NCI-H748 (cell line): ENCODE results near the gene MLH1.
"Not testable (repeated sequence)": the region's sequence is repeated elsewhere in the genome, so short reads cannot be mapped to it uniquely, and the experiment has no call there.

Experiments
- DNase-seq: peaks from one replicate; lab custom pipeline; 2025; ENCODE audit not compliant: unreplicated experiment; lab: John Stamatoyannopoulos, UW

The MLH1 gene

DNA sequence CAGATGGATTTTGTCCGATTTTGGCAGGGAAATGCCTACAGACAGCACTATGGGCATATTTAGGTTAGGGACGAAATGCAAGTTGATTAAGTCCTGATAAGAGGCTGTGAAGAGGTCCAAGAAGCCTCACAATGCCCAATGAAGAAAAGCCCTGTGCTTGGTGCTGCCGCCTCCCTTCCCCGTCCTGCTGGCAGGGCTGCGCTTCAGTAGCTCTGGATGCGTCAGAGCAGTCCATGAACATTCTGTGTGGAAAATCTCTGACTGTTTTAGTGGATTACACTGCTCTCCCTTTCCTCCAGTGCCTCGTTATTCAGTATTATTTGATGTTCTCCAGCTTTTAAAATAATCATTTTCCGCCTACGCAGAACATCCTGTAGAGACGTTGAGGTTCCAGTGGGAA lies 39.6 kb downstream of the MLH1 start:
- DNase-seq: no peak

DNA sequence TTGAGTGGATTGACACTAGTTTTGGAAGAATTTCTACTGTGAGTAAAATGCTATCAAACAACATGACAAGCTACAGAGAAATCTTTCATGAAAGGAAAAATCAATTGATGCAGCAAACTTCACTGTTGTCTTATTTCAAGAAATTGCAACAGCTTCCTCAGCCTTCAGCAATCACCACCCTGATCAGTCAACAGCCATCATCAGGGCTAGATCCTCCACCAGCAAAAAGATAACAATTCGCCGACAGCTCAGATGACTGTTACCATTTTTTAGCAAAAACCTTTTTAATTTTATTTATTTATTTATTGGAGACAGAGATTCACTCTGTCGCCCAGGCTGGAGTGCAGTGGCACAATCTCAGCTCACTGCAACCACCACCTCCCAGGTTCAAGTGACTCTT lies 44.0 kb downstream of the MLH1 start:
- no peak for DNase-seq

DNA sequence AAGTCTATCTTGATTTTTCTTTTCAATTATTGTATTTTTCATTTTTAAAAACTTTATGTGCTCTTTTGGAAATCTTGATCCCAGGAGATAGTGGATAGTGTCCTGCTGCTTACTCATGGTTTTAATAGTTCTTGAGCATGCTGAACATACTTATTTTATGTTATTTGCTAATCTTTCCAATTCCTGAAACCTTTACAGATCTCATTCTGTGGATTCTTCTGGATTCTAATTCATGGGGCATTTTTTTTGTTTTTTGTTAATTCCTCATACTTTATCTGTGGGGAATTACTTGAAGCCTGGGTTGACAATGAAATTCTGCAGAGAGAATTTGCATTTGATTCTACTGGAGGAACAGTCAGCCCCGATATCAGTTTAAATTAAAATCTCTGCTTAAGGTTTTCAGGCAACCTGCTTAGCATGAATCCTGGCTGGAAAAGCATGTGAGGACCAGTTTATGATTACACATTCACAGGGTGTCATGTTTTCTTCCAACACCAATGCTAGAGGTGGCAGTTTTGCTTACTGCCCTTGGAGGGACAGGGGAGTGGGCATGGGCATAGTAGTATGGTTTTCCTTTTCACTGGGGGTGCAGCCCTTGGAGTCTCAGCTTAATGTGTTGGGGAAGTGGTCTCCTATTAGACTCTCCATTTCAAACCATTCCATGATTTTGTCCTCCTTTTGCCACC lies 46.0 kb downstream of the MLH1 start:
- no peak for DNase-seq

DNA sequence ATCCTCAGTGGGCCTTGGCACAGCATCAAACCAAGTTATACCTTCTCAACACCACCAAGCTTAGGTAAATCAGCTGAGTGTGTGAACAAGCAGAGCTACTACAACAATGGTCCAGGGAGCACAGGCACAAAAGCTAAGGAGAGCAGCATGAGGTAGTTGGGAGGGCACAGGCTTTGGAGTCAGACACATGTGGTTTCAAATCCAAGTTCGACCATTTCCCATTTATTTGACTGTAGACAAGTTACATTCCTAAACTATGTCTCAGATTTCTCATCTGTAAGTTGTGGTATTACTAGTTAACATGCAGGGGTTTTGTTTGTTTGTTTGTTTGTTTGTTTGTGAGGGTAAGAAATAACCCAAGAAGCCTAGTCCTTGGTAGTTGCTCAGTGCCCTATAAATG lies 46.9 kb downstream of the MLH1 start:
- DNase-seq: no peak

DNA sequence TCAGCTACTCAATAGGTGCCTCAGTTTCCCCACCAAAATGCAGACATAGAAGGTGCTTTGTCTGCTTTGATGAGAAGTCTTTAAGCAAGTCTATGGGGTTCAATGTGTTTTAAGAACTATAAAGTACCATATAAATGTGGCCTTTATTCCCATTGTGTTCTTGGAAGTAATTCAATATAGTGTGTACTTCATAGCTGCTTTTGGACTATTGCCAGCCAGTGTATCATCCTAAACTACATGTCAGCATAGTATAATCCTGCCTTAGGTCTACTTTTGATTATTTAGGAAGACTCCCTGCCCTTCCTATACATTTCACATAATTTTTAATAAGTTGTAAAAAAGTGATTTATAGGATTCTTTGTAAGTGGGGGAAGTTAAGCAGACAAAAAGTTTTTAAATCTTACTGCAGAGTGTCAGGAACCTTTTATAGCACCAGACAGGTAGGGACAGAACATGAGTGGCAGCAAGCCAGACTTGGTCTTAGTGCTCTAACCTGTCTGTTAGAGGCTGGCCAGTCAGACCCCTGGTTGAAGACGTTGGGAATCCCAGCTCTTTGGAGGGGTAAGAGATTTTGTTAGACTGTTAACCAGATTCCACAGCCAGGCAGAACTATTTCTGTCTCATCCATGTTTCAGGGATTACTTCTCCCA lies 48.4 kb downstream of the MLH1 start:
- no peak for DNase-seq

DNA sequence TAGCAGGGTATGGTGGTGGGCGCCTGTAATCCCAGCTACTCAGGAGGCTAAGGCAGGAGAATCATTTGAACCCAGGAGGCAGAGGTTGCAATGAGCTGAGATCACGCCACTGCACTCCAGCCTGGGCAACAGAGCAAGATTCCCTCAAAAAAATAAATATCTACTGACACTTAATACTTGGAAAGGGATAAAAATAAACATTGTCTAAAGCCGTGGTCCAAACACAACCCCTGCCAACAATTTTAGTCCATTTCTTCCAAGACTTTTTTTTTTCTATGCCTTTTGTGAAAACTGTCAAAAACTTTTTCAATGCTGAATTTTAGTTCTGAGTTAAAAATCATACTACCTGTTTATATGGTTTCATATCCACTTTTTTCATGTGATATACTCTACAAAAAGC lies 49.4 kb downstream of the MLH1 start:
- DNase-seq: not testable (repeated sequence)

DNA sequence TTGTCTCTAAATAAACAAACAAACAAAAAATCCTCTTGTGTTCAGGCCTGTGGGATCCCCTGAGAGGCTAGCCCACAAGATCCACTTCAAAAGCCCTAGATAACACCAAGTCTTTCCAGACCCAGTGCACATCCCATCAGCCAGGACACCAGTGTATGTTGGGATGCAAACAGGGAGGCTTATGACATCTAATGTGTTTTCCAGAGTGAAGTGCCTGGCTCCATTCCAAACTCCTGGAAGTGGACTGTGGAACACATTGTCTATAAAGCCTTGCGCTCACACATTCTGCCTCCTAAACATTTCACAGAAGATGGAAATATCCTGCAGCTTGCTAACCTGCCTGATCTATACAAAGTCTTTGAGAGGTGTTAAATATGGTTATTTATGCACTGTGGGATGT lies 57.0 kb downstream of the MLH1 start:
- no peak for DNase-seq

DNA sequence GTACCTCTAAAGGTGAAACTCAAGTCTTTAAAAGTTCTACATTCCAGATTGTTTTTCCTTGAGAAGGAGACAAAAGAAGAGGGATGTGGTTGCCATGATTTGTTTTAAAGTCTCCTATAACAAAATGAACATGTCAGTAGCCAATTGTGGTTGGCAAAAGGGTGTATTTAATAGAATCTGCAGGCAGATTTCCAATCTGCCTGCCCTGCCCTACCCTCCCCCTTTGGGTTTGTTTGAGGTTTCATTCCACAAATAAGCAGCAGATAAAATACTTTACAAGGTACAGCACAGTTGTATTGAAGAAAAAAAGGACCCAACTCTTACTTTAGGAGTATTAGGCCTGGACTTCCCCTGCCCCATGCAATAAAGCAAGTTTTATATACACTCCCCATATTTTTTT lies 59.5 kb downstream of the MLH1 start:
- DNase-seq: no peak

DNA sequence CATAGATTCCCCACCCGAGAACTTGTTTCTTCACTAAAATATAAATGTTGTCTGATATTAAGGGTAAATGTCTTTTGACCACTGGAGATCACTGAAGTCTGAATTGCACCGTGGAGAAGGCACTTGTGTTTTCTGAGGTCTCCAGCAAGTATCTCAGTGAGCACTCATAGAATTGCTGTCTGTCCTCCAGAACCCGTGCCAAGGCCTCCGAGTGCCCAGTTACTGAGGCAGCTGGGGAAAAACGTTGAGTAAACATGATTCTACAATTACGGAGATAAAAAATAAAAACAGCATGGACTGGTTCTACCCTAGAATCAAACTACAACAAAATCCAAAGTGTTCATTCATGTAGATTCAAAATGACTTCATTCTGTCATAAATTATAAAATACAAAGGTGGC lies 60.0 kb downstream of the MLH1 start:
- DNase-seq: no peak

DNA sequence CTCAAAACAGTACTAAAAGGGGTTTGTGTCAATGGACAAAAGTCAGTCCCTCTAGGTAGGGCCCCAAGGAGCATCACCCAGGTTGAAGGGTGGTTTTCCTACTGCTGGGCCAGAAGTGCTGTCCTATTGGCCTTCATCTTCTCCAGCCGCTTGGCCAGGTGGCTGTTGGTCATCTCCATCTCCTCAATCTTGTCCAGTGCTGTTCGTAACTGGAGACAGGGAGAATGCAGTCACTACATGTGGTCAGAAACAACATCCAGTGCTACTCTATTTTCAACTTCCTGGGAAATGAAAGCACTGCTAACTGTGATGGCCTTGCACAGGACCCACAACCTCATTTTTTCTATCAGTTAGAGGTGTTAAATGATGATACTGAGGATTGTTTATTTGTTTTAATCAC lies 60.4 kb downstream of the MLH1 start:
- DNase-seq: no peak

DNA sequence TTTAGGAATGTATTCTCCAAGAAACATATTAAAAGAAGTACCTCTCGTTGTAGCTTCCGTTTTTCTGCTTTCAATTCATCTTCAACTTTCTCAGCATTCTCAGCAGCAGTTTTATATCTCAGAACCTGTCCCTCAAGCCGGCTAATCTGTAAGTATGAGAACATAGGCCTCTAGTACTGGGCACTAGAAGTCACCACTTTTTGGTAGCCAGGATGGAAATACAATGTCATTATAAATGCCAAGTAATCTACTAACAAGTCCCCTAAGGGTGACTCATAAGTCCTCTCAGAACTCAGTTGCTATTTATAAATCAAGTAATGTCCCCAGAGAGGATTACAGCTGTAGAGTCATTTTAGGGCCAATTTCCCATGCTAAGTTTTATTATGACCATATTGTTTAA lies 61.1 kb downstream of the MLH1 start:
- no peak for DNase-seq

DNA sequence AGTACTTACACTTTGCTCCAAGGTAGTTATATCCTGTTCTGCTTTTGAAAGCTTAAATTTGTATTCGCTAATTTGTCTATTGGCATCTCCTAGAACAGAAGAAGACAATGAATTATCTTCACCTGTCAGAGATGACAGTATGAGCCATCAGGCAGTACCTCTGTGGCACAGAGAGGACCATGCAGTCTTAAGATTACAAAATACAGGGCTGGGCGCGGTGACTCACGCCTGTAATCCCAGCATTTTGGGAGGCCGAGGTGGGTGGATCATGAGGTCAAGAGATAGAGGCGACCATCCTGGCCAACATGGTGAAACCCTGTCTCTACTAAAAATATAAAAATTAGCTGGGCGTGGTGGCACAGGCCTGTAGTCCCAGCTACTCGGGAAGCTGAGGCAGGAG lies 61.8 kb downstream of the MLH1 start:
- DNase-seq: not testable (repeated sequence)

DNA sequence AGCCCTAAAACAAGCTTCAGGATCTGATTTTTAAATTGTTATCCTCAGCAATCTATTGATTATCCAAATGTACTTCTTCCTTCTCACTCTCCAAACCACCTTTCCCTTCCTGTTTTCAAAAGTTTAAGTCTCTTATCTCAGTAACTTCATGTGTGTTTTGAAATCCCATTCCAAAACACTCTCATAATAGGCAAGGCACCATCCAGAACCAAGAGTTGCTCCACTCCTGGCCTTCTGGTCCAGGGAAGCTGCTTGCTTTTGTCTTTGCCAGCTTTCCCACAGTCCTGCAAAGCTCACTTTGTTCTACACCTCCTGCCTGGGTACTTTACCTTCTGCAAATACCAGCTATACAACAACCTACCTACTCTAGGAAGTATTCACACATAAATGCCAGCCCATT lies 63.5 kb downstream of the MLH1 start:
- no peak for DNase-seq

DNA sequence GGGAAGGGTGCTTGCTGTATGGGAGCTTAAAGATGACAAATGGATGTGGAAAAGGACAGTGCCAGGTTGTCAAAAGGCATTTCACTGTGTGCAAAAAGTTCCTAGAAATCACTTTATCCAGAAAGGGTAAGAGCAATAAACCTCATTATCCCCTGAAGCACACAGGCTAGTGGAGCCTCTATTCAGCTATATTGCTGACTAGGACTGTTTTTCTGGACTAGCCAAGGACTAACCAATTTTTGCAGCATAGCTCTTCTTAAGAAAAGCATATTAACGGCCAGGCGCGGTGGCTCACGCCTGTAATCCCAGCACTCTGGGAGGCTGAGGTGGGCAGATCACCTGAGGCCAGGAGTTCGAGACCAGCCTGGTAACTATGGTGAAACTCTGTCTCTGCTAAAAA lies 64.8 kb downstream of the MLH1 start:
- no peak for DNase-seq

DNA sequence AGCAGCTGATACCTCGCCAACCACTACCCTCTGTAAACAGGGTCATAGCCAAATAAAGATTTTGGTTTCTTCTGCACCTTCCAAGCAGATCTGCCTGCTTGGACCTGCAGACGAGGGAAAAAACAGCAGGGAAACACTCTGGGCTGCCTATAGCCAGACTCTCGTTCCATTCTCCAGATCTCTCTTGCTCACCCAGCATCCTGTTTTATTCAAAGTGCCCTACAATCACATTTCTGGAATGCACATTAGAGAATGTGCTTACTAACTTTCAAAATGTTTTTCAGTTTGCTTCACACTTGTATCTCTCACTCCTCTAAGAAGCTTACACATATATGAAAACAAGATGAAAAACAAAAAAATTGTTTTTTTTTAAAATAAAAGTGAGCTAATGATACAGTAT lies 71.4 kb downstream of the MLH1 start:
- no peak for DNase-seq

DNA sequence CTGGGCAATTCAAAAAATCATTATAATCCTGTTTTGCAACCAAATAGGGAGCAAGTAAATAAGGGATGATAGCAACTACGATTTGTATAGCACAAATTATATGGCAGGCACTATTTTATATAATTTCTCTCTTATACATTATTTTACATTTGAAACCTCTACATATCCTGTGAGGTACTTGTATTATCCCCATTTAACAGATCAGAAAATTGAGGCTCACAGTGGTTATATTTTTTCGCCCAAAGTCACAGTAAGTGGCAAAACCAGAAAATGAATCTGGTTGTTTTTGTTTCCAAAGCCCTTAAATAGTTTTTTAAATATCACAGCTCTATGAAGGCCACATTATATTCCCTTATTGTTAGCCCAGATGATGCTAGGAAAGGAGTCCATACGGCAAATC lies 74.3 kb downstream of the MLH1 start:
- DNase-seq: no peak

DNA sequence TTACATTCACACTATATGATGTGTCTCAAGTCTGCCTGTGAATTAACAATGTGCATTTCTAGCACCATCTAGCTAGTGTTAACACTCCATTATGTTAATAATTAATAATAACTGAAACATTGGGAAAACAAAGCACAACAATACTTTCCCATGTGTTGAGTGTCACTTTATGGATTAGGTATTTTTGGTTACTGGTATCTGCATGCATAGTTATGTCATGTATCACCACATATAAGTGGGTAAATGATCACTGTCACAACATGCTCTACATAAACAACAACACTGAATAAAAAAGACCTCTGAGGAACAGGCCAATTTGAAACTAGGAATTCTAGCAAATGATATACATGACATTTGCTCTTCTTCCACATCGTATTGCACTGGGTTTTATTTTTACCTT lies 74.7 kb downstream of the MLH1 start:
- no peak for DNase-seq

DNA sequence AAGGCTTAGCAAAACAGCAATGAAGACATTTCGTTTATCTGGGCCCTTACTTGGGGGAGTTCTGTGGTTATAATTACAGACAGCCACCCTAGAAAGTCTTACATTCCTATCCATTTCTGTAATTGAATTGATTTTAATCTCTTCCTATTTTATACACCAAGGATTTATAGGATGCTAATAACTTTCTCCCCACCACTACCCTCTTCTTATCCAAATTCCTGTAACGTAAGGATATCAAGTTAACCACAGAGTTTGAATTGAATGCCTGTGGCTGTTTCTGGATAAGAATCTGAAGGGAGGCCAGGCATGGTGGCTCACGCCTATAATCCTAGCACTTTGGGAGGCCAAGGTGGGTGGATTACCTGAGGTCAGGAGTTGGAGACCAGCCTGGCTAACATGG lies 78.6 kb downstream of the MLH1 start:
- no peak for DNase-seq

DNA sequence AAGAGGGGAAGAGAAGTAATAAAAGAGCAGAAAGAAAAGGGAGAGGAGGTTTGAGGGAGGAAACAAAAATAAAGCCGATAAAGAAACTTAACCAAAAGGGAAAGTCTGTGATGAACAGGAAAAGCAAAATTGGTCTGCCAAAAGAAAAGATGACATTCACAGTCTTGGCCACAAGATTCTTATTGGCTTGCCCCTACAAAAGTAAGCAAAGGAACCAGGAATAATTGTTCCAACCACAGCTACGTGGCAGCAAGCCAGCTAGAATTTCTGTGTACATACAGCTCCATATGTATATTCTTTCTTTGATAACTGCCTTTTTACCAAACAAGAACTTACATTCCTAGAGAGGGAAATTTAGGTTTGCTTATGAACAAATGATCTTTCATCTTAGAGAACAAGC lies 79.6 kb downstream of the MLH1 start:
- DNase-seq: no peak

DNA sequence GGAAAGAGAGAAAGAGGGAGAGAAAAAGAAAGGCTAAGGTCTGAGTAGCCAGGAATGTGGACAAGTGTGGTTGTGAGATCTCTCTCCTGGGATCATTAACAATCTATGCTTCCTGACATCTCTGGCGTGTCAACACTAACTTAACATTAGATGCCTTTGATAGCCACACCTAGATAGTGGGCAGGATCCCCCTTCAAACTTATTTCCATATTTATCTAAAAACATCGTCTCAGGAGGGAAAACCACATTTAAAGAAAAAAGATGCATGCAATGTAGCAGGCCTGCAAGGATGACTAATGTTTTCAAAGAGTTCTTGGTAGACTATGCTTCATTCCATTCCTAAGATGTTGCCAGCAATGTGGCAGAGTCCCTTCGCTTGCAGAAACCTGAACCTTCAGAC lies 80.9 kb downstream of the MLH1 start:
- no peak for DNase-seq

DNA sequence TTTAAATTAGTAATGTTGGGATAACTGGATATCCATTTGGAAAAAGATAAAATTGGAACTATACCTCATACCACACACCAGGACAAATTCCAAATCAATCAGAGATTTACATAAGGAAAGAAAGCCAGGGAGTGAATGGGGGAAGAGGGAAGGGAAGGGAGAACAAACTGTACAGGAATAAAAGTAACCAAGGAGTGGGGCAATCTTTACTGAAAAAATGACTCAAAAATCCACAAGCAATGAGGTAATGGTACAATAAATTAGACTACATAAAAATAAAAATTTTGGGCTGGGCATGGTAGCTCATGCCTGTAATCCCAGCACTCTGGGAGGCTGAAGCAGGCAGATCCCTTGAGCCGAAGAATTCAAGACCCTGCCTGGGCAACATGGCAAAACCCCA lies 82.6 kb downstream of the MLH1 start:
- DNase-seq: no peak

DNA sequence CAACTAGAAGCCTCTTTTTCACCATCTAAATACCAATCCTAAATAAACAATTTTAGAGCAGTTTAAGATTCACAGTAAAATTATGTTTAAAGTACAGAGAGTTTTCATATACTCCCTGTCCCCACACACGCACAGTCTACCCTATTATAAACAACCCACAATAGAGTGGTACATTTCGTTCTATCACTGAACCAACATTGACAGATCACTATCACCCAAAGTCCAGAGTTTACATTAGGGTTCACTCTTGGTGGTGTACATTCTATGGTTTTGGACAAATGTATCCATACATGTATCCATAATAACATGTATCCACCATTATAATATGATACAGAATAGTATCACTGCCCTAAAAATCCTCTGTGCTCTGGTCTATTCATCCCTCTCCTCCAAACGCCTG lies 89.0 kb downstream of the MLH1 start:
- no peak for DNase-seq

DNA sequence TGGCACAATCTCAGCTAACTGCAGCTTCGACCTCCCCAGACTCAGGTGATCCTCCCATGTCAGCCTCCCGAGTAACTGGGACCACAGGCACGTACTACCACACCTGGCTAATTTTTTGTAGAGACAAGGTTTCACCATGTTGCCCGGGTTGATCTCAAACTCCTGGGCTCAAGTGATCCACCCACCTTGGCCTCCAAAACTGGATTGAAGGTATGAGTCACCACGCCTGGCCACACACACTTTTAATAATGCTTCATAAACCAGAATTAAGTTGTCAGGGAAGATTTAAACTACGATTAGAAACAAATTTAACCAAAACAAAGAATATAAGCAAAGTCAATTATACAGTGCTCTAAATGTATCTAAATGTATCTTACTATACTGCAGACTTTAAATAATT lies 93.6 kb downstream of the MLH1 start:
- DNase-seq: no peak
